LNCaP clone FGC (cell line): Measurements from ENCODE around the gene PHC2.

Experiments used
- DNase-seq: peaks from one replicate; pipeline ENCODE4 v3.0.0-alpha.2; 2011; ENCODE audit warnings: low read depth
- H3K4me3 ChIP-seq: 2 replicates; pipeline ENCODE4 v1.5.1; 2011; ENCODE audit warnings: mild to moderate bottlenecking, low read depth, low read length, control low read depth
- CTCF ChIP-seq: IDR thresholded peaks from 2 replicates; pipeline ENCODE4 v1.5.1; 2012; ENCODE audit warnings: mild to moderate bottlenecking; ENCODE audit not compliant: control insufficient read depth, insufficient read depth; ENCODE audit errors: extremely low read depth

Gene PHC2

GRCh38 chr1:33275195-33275594, 155.7 kb downstream of the PHC2 start:
- DNase-seq, result no peak
- no peak overlapping the region for H3K4me3 ChIP-seq
- no peak for TF ChIP-seq CTCF

- no peak for DNase-seq
- TF ChIP-seq CTCF, result no peak
- H3K4me3 ChIP-seq, result no peak overlapping the region
These were observed 156.4 kb downstream of the PHC2 start for GRCh38 chr1:33274446-33274845.

GRCh38 chr1:33273961-33274371, 156.9 kb downstream of the PHC2 start:
- no peak for DNase-seq
- no peak overlapping the region for H3K4me3 ChIP-seq
- no peak for TF ChIP-seq CTCF
